ENCODE results near the gene ANKRD13A. TPM values are rescaled to one million over a fixed set of nuclear protein-coding genes. Genes with fewer than 3 reads are reported as not detected.

Gene ANKRD13A
- total and polyA plus RNA-seq, 2 of the 13 experiments (the other 11 are each of a cell fraction or from before 2014, with no cell fraction given): 34.1 to 41.6 TPM

DNA sequence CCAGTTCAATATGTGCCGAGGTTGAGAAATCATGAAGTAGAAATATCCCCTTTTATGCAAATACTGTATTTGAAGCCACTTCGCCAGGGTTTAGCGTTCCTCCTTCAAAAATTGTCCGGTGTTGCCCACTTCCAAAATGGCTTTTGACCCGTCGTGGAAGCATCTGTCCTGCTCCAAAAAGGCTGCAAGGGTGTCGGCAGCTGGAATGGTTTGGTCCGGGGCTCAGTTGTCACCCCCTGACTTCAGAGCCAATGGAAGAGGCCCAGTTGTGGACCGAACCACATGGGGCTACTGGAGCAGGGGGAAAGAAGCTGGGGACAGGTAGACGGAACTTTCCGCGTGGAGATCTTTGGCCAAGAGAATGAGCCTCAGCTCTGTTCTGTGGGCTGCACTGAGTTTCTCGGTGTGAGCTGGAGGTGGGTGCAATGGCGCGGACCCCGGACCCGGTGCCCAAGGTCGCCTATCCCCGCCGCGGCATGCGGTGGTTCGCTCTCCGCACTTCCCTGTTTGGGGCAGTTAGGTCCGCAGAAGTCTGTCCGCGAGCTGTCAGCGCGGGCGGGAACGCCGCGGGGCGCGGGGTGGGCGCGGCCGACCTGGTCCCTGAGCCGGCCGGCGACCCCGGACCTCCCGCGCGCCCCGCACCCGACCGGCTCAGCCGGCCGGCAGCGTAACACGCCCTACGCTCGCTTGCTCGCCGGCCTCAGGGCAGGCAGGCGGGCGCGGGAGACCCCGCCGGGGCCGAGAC lies at the start of gene ANKRD13A (continued):
- TF ChIP-seq NFRKB (IDR thresholded peaks at IDR 0.05) (no peak), ZNF577 (CRISPR knock-in tag; IDR thresholded peaks at IDR 0.05; ENCODE audit: borderline replicate concordance, low read depth) (no peak), ZNF691 (CRISPR knock-in tag; IDR thresholded peaks at IDR 0.05; ENCODE audit: borderline replicate concordance, low read depth) (0 out of 2 replicates have a peak, but pooled peaks have one; percentile 25), ZNF674 (CRISPR knock-in tag; IDR thresholded peaks at IDR 0.05; ENCODE audit: low read depth) (no peak), RORA (CRISPR knock-in tag; IDR thresholded peaks at IDR 0.05) (no peak), ZNF550 (CRISPR knock-in tag; IDR thresholded peaks at IDR 0.05; ENCODE audit: borderline replicate concordance) (no peak), POLR2G (IDR thresholded peaks at IDR 0.05; ENCODE audit: low read depth, low read length) (peak; percentile 86), ZNF605 (CRISPR knock-in tag; IDR thresholded peaks at IDR 0.05) (peak; percentile 68; the same call in 1 of the 2 replicates), ZNF468 (CRISPR knock-in tag; IDR thresholded peaks at IDR 0.05) (no peak), SNAPC2 (CRISPR knock-in tag; IDR thresholded peaks at IDR 0.05) (peak; percentile 17; the same call in 1 of the 2 replicates), KAT8 (CRISPR knock-in tag; IDR thresholded peaks at IDR 0.05) (peak; percentile 73; the same call in 1 of the 2 replicates), ZSCAN5A (CRISPR knock-in tag; IDR thresholded peaks at IDR 0.05; ENCODE audit: borderline replicate concordance) (no peak), ZNF33B (CRISPR knock-in tag; IDR thresholded peaks at IDR 0.05) (no peak), GFI1 (CRISPR knock-in tag; IDR thresholded peaks at IDR 0.05; ENCODE audit: borderline replicate concordance) (0 out of 2 replicates have a peak, but pooled peaks have one; percentile 2), FOXJ3 (CRISPR knock-in tag; IDR thresholded peaks at IDR 0.05; ENCODE audit: borderline replicate concordance) (peak; percentile 42; the same call in 1 of the 2 replicates)
- TF ChIP-seq, protein P1, sequence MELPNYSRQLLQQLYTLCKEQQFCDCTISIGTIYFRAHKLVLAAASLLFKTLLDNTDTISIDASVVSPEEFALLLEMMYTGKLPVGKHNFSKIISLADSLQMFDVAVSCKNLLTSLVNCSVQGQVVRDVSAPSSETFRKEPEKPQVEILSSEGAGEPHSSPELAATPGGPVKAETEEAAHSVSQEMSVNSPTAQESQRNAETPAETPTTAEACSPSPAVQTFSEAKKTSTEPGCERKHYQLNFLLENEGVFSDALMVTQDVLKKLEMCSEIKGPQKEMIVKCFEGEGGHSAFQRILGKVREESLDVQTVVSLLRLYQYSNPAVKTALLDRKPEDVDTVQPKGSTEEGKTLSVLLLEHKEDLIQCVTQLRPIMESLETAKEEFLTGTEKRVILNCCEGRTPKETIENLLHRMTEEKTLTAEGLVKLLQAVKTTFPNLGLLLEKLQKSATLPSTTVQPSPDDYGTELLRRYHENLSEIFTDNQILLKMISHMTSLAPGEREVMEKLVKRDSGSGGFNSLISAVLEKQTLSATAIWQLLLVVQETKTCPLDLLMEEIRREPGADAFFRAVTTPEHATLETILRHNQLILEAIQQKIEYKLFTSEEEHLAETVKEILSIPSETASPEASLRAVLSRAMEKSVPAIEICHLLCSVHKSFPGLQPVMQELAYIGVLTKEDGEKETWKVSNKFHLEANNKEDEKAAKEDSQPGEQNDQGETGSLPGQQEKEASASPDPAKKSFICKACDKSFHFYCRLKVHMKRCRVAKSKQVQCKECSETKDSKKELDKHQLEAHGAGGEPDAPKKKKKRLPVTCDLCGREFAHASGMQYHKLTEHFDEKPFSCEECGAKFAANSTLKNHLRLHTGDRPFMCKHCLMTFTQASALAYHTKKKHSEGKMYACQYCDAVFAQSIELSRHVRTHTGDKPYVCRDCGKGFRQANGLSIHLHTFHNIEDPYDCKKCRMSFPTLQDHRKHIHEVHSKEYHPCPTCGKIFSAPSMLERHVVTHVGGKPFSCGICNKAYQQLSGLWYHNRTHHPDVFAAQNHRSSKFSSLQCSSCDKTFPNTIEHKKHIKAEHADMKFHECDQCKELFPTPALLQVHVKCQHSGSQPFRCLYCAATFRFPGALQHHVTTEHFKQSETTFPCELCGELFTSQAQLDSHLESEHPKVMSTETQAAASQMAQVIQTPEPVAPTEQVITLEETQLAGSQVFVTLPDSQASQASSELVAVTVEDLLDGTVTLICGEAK (IDR thresholded peaks at IDR 0.05): no peak
- TF ChIP-seq, protein P1 (CRISPR knock-in tag; IDR thresholded peaks at IDR 0.05): no peak; the same call in 1 of the 2 replicates
- TF ChIP-seq, protein P2, sequence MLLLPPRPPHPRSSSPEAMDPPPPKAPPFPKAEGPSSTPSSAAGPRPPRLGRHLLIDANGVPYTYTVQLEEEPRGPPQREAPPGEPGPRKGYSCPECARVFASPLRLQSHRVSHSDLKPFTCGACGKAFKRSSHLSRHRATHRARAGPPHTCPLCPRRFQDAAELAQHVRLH (CRISPR knock-in tag; IDR thresholded peaks at IDR 0.05; ENCODE audit: borderline replicate concordance, low read depth): peak; percentile 66; the same call in 1 of the 2 replicates

All from HepG2 (cell line).